ENCODE results near the gene TNFAIP8. TPM values are rescaled to one million over a fixed set of nuclear protein-coding genes. Genes with fewer than 3 reads are reported as not detected.

TNFAIP8 gene
- total RNA-seq, 1 donor from 2014 or later: 15.3 TPM

GRCh38 chr5:119370486-119370885 lies 14.7 kb downstream of the TNFAIP8 start:
- no peak for ATAC-seq

GRCh38 chr5:119371146-119371545 lies 15.3 kb downstream of the TNFAIP8 start:
- no peak for ATAC-seq

GRCh38 chr5:119373449-119373858 lies 17.6 kb downstream of the TNFAIP8 start:
- ATAC-seq: no peak

GRCh38 chr5:119374901-119375300 lies 19.1 kb downstream of the TNFAIP8 start:
- no peak for ATAC-seq

GRCh38 chr5:119377066-119377465 lies 21.2 kb downstream of the TNFAIP8 start:
- no peak for ATAC-seq

GRCh38 chr5:119378075-119378700 lies 22.4 kb downstream of the TNFAIP8 start:
- no peak for ATAC-seq

GRCh38 chr5:119379096-119379495 lies 23.3 kb downstream of the TNFAIP8 start:
- no peak for ATAC-seq

GRCh38 chr5:119379942-119380547 lies 24.2 kb downstream of the TNFAIP8 start:
- ATAC-seq: peak; percentile 61

- ATAC-seq: no peak
Measured at GRCh38 chr5:119382169-119382568, 26.4 kb downstream of the TNFAIP8 start.

- no peak for ATAC-seq
Measured at GRCh38 chr5:119383008-119383407, 27.2 kb downstream of the TNFAIP8 start.

GRCh38 chr5:119385136-119385535 lies 29.3 kb downstream of the TNFAIP8 start:
- ATAC-seq: no peak

- no peak for ATAC-seq
Measured at GRCh38 chr5:119385536-119386128, 29.8 kb downstream of the TNFAIP8 start.

GRCh38 chr5:119386596-119387344 lies 31.0 kb downstream of the TNFAIP8 start:
- no peak for ATAC-seq

- ATAC-seq: no peak
Measured at GRCh38 chr5:119387945-119388618, 32.3 kb downstream of the TNFAIP8 start.

- no peak for ATAC-seq
Measured at GRCh38 chr5:119388619-119389190, 32.9 kb downstream of the TNFAIP8 start.

GRCh38 chr5:119389288-119390030 lies 33.6 kb downstream of the TNFAIP8 start:
- ATAC-seq: peak; percentile 50

GRCh38 chr5:119390404-119390803 lies 34.6 kb downstream of the TNFAIP8 start:
- ATAC-seq: no peak

- ATAC-seq: no peak
Measured at GRCh38 chr5:119393201-119393691, 37.4 kb downstream of the TNFAIP8 start.

- no peak for ATAC-seq
Measured at GRCh38 chr5:119393746-119394145, 37.9 kb downstream of the TNFAIP8 start.

- no peak for ATAC-seq
Measured at GRCh38 chr5:119395080-119395836, 39.4 kb downstream of the TNFAIP8 start.
